Ishikawa (cell line): ENCODE data around the gene UBXN4.

Source experiments
- CEBPB ChIP-seq: IDR thresholded peaks from 2 replicates; pipeline ENCODE4 v1.6.1; 2012
- CREB1 ChIP-seq: IDR thresholded peaks from 2 replicates; pipeline ENCODE4 v1.6.1; 2012; ENCODE audit warnings: low read depth
- EGR1 ChIP-seq: IDR thresholded peaks from 2 replicates; pipeline ENCODE4 v1.6.1; 2012
- EP300 ChIP-seq: IDR thresholded peaks from 2 replicates; pipeline ENCODE4 v1.6.1; 2012; ENCODE audit warnings: borderline replicate concordance
- NFIC ChIP-seq: IDR thresholded peaks from 2 replicates; pipeline ENCODE4 v1.6.1; 2012
- RAD21 ChIP-seq: IDR thresholded peaks from 2 replicates; pipeline ENCODE4 v1.6.1; 2012; ENCODE audit warnings: low read depth
- TAF1 ChIP-seq: IDR thresholded peaks from 2 replicates; pipeline ENCODE4 v1.6.1; 2012; ENCODE audit warnings: low read depth, mild to moderate bottlenecking
- YY1 ChIP-seq: IDR thresholded peaks from 2 replicates; pipeline ENCODE4 v1.6.1; 2012; ENCODE audit warnings: low read depth
- TF ChIP-seq, protein P1 (sequence below): IDR thresholded peaks from 2 replicates; pipeline ENCODE4 v1.6.1; 2012; ENCODE audit warnings: low read depth, mild to moderate bottlenecking
- TF ChIP-seq, protein P2 (sequence below): IDR thresholded peaks from 2 replicates; pipeline ENCODE4 v1.6.1; 2012

DNA sequence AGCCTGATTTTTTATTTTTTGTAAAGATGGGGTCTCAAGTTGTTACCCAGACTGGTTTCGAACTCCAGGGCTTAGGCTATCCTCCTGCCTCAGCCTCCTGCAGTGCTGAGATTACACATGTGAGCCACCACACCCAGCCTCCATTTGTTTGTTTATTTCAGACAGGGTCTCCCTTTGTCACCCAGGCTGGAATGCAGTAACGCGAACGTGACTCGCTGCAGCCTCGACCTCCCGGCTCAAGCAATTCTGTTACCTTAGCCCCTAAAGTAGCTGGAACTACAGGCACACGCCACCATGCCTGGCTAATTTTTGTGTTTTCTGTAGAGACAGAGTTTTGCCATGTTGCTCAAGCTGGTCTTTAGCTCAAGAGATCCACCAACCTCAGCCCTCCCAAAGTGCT, 27.2 kb downstream of the UBXN4 start:
- no peak for TF ChIP-seq TAF1
- no peak for TF ChIP-seq YY1
- no peak for TF ChIP-seq RAD21
- no peak for TF ChIP-seq CEBPB
- TF ChIP-seq, protein P1, sequence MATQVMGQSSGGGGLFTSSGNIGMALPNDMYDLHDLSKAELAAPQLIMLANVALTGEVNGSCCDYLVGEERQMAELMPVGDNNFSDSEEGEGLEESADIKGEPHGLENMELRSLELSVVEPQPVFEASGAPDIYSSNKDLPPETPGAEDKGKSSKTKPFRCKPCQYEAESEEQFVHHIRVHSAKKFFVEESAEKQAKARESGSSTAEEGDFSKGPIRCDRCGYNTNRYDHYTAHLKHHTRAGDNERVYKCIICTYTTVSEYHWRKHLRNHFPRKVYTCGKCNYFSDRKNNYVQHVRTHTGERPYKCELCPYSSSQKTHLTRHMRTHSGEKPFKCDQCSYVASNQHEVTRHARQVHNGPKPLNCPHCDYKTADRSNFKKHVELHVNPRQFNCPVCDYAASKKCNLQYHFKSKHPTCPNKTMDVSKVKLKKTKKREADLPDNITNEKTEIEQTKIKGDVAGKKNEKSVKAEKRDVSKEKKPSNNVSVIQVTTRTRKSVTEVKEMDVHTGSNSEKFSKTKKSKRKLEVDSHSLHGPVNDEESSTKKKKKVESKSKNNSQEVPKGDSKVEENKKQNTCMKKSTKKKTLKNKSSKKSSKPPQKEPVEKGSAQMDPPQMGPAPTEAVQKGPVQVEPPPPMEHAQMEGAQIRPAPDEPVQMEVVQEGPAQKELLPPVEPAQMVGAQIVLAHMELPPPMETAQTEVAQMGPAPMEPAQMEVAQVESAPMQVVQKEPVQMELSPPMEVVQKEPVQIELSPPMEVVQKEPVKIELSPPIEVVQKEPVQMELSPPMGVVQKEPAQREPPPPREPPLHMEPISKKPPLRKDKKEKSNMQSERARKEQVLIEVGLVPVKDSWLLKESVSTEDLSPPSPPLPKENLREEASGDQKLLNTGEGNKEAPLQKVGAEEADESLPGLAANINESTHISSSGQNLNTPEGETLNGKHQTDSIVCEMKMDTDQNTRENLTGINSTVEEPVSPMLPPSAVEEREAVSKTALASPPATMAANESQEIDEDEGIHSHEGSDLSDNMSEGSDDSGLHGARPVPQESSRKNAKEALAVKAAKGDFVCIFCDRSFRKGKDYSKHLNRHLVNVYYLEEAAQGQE, result no peak
- no peak for TF ChIP-seq EGR1
- TF ChIP-seq EP300, result no peak
- TF ChIP-seq, protein P2, sequence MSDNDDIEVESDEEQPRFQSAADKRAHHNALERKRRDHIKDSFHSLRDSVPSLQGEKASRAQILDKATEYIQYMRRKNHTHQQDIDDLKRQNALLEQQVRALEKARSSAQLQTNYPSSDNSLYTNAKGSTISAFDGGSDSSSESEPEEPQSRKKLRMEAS, result no peak
- TF ChIP-seq CREB1, result no peak
- no peak for TF ChIP-seq NFIC
